Keratinocyte (primary cell): ENCODE results near the gene G6PC2.

ENCODE experiments used
- EZH2 ChIP-seq: IDR thresholded peaks from one replicate; pipeline ENCODE4 v1.6.1; 2012; ENCODE audit warnings: inconsistent platforms, mild to moderate bottlenecking, low read length, moderate library complexity
- TF ChIP-seq, protein P1 (sequence below), 3 experiments: IDR thresholded peaks in 1 of 3; conservative IDR thresholded peaks in 1 of 3; optimal IDR thresholded peaks in 1 of 3; 2 replicates in 2 of 3; 3 replicates in 1 of 3; pipeline versions ENCODE3 to v1.5.1; 2011; ENCODE audit warnings: low read length in 3 of 3, mild to moderate bottlenecking in 3 of 3, moderate library complexity in 2 of 3, control low read depth in 1 of 3, inconsistent platforms in 1 of 3; ENCODE audit not compliant: insufficient read depth in 2 of 3; ENCODE audit errors: extremely low read depth in 1 of 3

DNA sequence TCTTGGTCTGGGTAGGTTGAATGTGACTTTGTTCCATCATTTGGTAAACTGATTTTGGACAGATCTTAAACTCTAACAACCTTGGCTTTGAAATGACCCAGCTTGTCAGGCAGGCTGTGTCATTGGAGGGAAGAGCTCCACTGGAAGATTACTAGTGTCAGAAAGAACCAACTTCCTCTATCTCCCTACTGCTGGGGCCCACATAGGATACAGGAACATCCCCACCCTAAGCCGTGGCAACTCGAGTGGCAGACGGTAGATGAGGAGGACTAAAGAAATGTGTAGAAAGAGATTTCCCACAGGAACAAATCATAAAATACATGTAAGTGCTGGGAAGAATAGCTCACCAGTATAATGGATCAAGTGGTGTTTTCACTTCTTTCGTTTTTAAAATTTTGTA is 4.3 kb upstream of the G6PC2 start:
- TF ChIP-seq EZH2, result no peak
- TF ChIP-seq, protein P1, sequence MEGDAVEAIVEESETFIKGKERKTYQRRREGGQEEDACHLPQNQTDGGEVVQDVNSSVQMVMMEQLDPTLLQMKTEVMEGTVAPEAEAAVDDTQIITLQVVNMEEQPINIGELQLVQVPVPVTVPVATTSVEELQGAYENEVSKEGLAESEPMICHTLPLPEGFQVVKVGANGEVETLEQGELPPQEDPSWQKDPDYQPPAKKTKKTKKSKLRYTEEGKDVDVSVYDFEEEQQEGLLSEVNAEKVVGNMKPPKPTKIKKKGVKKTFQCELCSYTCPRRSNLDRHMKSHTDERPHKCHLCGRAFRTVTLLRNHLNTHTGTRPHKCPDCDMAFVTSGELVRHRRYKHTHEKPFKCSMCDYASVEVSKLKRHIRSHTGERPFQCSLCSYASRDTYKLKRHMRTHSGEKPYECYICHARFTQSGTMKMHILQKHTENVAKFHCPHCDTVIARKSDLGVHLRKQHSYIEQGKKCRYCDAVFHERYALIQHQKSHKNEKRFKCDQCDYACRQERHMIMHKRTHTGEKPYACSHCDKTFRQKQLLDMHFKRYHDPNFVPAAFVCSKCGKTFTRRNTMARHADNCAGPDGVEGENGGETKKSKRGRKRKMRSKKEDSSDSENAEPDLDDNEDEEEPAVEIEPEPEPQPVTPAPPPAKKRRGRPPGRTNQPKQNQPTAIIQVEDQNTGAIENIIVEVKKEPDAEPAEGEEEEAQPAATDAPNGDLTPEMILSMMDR (optimal IDR thresholded peaks at IDR 0.05 in 1 of 3, IDR thresholded peaks at IDR 0.05 in 1 of 3, conservative IDR thresholded peaks at IDR 0.05 in 1 of 3; ENCODE audit: extremely low read depth in 1 of 3, insufficient read depth in 2 of 3, low read length in 3 of 3), result no peak
